Loucy (cell line): ENCODE results near the gene SCYL2.
"Not testable (repeated sequence)": the region's sequence is repeated elsewhere in the genome, so short reads cannot be mapped to it uniquely, and the experiment has no call there.

Experiments
- H2AFZ ChIP-seq: fragments of 200-600 bp; sonication (generic); 2 replicates; pipeline ENCODE4 v1.6.0; 2016; ENCODE audit warnings: antibody characterized with exemption, mild to moderate bottlenecking, low read length, moderate library complexity
- H3F3A ChIP-seq: fragments of 200-600 bp; 2 replicates; pipeline ENCODE4 v1.6.0; 2016; ENCODE audit warnings: antibody characterized with exemption, low read depth, mild to moderate bottlenecking
- H3K27me3 ChIP-seq: fragments of 200-600 bp; sonication (generic); 2 replicates; pipeline ENCODE4 v1.6.1; 2014; ENCODE audit warnings: low read length, mild to moderate bottlenecking; ENCODE audit not compliant: insufficient read depth, poor library complexity, severe bottlenecking
- H3K36me3 ChIP-seq: fragments of 200-600 bp; sonication (generic); 2 replicates; pipeline ENCODE4 v1.6.1; 2016; ENCODE audit warnings: low read length; ENCODE audit not compliant: insufficient read depth
- H3K4me1 ChIP-seq: fragments of 200-600 bp; sonication (generic); 2 replicates; pipeline ENCODE4 v1.5.1; 2014; ENCODE audit warnings: low read length, mild to moderate bottlenecking; ENCODE audit not compliant: insufficient read depth, poor library complexity, severe bottlenecking
- H3K4me2 ChIP-seq: fragments of 200-600 bp; sonication (generic); 2 replicates; pipeline ENCODE4 v1.6.0; 2014; ENCODE audit warnings: antibody characterized with exemption, low read length, low read depth, mild to moderate bottlenecking; ENCODE audit not compliant: poor library complexity, severe bottlenecking
- H3K4me3 ChIP-seq: fragments of 200-600 bp; sonication (generic); 2 replicates; pipeline ENCODE4 v1.5.1; 2014; ENCODE audit warnings: low read length, mild to moderate bottlenecking, mixed read lengths; ENCODE audit not compliant: poor library complexity, severe bottlenecking
- H3K79me2 ChIP-seq: fragments of 200-600 bp; sonication (generic); 2 replicates; pipeline ENCODE4 v1.6.1; 2014; ENCODE audit warnings: low read length; ENCODE audit not compliant: insufficient read depth
- H3K9ac ChIP-seq: fragments of 200-600 bp; sonication (generic); 2 replicates; pipeline ENCODE4 v1.6.0; 2014; ENCODE audit warnings: mild to moderate bottlenecking, low read depth, low read length, moderate library complexity; ENCODE audit not compliant: poor library complexity, severe bottlenecking
- H3K9me2 ChIP-seq: fragments of 200-600 bp; sonication (generic); replicated peaks from 2 replicates; pipeline ENCODE4 v1.6.1; 2016; ENCODE audit warnings: low read depth, low read length, mixed read lengths
- H3K9me3 ChIP-seq: fragments of 200-600 bp; sonication (generic); 2 replicates; pipeline ENCODE4 v1.6.1; 2014; ENCODE audit warnings: mild to moderate bottlenecking, antibody characterized with exemption, low read length, low read depth; ENCODE audit not compliant: insufficient read depth
- H4K20me1 ChIP-seq: fragments of 200-600 bp; sonication (generic); 2 replicates; pipeline ENCODE4 v1.6.0; 2014; ENCODE audit warnings: antibody characterized with exemption, low read length, mild to moderate bottlenecking; ENCODE audit not compliant: insufficient read depth, poor library complexity, severe bottlenecking
- EZH2phosphoT487 ChIP-seq: fragments of 200-600 bp; IDR thresholded peaks from 2 replicates; pipeline ENCODE4 v1.6.1; 2018; ENCODE audit warnings: antibody characterized with exemption, mild to moderate bottlenecking, moderate library complexity, borderline replicate concordance
- TF ChIP-seq, protein P1 (sequence below): fragments of 200-600 bp; sonication (generic); conservative IDR thresholded peaks from 2 replicates; pipeline ENCODE4 v1.5.1; 2014; ENCODE audit warnings: mild to moderate bottlenecking, antibody characterized with exemption, low read length

The SCYL2 gene

DNA sequence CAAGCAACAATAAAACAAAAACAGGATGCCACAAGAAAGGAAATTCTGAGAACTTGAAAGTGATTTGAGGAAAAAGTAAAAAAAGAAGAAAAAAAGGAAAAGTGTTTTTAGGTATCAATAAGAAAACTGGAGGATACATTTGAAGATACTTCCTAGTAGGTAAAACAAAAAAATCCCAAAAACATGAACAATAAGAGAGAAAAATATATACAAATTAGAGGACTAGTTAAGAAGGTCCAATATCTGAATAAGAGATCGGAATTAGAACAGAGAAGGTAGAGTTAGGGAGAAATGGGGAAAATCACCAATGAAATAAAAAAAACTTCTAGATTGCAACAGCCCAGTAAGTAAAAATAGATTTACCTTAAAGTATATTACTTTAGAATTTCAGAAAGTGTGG, 8.8 kb upstream of the SCYL2 start:
- no peaks in the 10 kb centered on the region for H4K20me1 ChIP-seq
- no peaks in the 10 kb centered on the region for H3K9me3 ChIP-seq
- TF ChIP-seq EZH2phosphoT487: no peak
- H3K4me2 ChIP-seq: no peak overlapping the region
- H3K27me3 ChIP-seq: no peaks in the 10 kb centered on the region
- H3K4me3 ChIP-seq: no peak overlapping the region
- no peaks in the 10 kb centered on the region for H3K36me3 ChIP-seq
- H2AFZ ChIP-seq: no peak overlapping the region
- no peaks in the 10 kb centered on the region for H3F3A ChIP-seq
- H3K4me1 ChIP-seq: no peaks in the 10 kb centered on the region
- no peaks in the 10 kb centered on the region for H3K9me2 ChIP-seq
- H3K9ac ChIP-seq: no peak overlapping the region
- no peaks in the 10 kb centered on the region for H3K79me2 ChIP-seq

GRCh38 chr12:100263131-100263530, 3.8 kb upstream of the SCYL2 start:
- peaks cover 9% of the 10 kb centered on the region for H4K20me1 ChIP-seq
- H3K79me2 ChIP-seq: peaks cover 9% of the 10 kb centered on the region
- H3K4me1 ChIP-seq: peaks cover 9% of the 10 kb centered on the region
- no peak overlapping the region for H3K9ac ChIP-seq
- H3K9me3 ChIP-seq: no peaks in the 10 kb centered on the region
- TF ChIP-seq, protein P1, sequence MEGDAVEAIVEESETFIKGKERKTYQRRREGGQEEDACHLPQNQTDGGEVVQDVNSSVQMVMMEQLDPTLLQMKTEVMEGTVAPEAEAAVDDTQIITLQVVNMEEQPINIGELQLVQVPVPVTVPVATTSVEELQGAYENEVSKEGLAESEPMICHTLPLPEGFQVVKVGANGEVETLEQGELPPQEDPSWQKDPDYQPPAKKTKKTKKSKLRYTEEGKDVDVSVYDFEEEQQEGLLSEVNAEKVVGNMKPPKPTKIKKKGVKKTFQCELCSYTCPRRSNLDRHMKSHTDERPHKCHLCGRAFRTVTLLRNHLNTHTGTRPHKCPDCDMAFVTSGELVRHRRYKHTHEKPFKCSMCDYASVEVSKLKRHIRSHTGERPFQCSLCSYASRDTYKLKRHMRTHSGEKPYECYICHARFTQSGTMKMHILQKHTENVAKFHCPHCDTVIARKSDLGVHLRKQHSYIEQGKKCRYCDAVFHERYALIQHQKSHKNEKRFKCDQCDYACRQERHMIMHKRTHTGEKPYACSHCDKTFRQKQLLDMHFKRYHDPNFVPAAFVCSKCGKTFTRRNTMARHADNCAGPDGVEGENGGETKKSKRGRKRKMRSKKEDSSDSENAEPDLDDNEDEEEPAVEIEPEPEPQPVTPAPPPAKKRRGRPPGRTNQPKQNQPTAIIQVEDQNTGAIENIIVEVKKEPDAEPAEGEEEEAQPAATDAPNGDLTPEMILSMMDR: no peak
- TF ChIP-seq EZH2phosphoT487: no peak
- no peaks in the 10 kb centered on the region for H3K9me2 ChIP-seq
- H2AFZ ChIP-seq: no peak overlapping the region
- no peaks in the 10 kb centered on the region for H3K27me3 ChIP-seq
- no peaks in the 10 kb centered on the region for H3K36me3 ChIP-seq
- H3K4me2 ChIP-seq: no peak overlapping the region
- no peak overlapping the region for H3K4me3 ChIP-seq
- H3F3A ChIP-seq: no peaks in the 10 kb centered on the region

DNA sequence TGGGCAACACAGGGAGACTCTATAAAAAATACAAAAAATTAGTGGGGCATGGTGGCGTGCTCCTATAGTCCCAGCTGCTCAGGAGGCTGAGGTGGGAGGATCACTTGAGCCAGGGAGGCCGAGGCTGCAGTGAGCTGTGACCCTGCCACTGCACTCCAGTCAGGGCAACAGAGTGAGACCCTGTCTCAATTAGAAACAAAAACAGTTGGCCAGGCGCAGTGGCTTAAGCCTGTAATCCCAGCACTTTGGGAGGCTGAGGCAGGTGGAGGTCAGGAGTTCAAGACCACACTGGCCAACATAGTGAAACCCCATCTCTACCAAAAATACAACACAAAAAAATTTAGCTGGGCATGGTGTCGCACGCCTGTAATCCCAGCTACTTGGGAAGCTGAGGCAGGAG, 1.9 kb upstream of the SCYL2 start:
- H3K4me3 ChIP-seq, H3K9me3 ChIP-seq, H3K27me3 ChIP-seq, H3F3A ChIP-seq, H3K36me3 ChIP-seq, H3K9me2 ChIP-seq, H3K9ac ChIP-seq, H2AFZ ChIP-seq, H3K4me2 ChIP-seq: not testable (repeated sequence)
- peaks cover 29% of the 10 kb centered on the region for H3K79me2 ChIP-seq
- H4K20me1 ChIP-seq: peaks cover 25% of the 10 kb centered on the region
- peaks cover 27% of the 10 kb centered on the region for H3K4me1 ChIP-seq

GRCh38 chr12:100265732-100266584, 1.0 kb upstream of the SCYL2 start:
- peak overlapping the region; percentile 97 for H2AFZ ChIP-seq
- no peak for TF ChIP-seq EZH2phosphoT487
- TF ChIP-seq, protein P1: no peak
- H3K36me3 ChIP-seq: no peaks in the 10 kb centered on the region
- no peaks in the 10 kb centered on the region for H3K9me3 ChIP-seq
- H3K79me2 ChIP-seq: peaks cover 38% of the 10 kb centered on the region
- H3K9me2 ChIP-seq: no peaks in the 10 kb centered on the region
- peak overlapping the region; percentile 81 for H3K4me2 ChIP-seq
- peaks cover 34% of the 10 kb centered on the region for H3K4me1 ChIP-seq
- H4K20me1 ChIP-seq: peaks cover 31% of the 10 kb centered on the region
- H3K27me3 ChIP-seq: no peaks in the 10 kb centered on the region
- no peaks in the 10 kb centered on the region for H3F3A ChIP-seq
- peak overlapping the region; percentile 99 for H3K4me3 ChIP-seq
- H3K9ac ChIP-seq: peak overlapping the region; percentile 94
